Vagina (tissue), 2 donors: Measurements from ENCODE around the gene HES7.

ENCODE experiments used
- POLR2A ChIP-seq, 2 donors: fragments of 450-650 bp; IDR thresholded peaks; one replicate each; pipeline ENCODE4 v1.6.1; 2017; ENCODE audit warnings: antibody characterized with exemption in 2 of 2, mild to moderate bottlenecking in 2 of 2, moderate library complexity in 2 of 2
- POLR2AphosphoS5 ChIP-seq, 2 donors: sonication (generic); formaldehyde crosslinking; IDR thresholded peaks; one replicate each; pipeline ENCODE4 v1.9.0; 2017; ENCODE audit warnings: antibody characterized with exemption in 2 of 2, mild to moderate bottlenecking in 2 of 2, low read depth in 1 of 2; ENCODE audit not compliant: insufficient read depth in 1 of 2
- TF ChIP-seq, protein P1 (sequence below), 3 experiments: fragments of 450-650 bp in 2 of 3; fragments of 200-600 bp in 1 of 3; sonication (generic) in 1 of 3; IDR thresholded peaks; one replicate each; pipeline ENCODE4 v1.5.1; 2017 to 2019; ENCODE audit warnings: antibody characterized with exemption in 3 of 3, mild to moderate bottlenecking in 2 of 3, moderate library complexity in 2 of 3

- TF ChIP-seq POLR2AphosphoS5 (IDR thresholded peaks at IDR 0.05; ENCODE audit: insufficient read depth in 1 of 2, low read depth in 1 of 2) (no peak), POLR2A (IDR thresholded peaks at IDR 0.05) (no peak)
- TF ChIP-seq, protein P1, sequence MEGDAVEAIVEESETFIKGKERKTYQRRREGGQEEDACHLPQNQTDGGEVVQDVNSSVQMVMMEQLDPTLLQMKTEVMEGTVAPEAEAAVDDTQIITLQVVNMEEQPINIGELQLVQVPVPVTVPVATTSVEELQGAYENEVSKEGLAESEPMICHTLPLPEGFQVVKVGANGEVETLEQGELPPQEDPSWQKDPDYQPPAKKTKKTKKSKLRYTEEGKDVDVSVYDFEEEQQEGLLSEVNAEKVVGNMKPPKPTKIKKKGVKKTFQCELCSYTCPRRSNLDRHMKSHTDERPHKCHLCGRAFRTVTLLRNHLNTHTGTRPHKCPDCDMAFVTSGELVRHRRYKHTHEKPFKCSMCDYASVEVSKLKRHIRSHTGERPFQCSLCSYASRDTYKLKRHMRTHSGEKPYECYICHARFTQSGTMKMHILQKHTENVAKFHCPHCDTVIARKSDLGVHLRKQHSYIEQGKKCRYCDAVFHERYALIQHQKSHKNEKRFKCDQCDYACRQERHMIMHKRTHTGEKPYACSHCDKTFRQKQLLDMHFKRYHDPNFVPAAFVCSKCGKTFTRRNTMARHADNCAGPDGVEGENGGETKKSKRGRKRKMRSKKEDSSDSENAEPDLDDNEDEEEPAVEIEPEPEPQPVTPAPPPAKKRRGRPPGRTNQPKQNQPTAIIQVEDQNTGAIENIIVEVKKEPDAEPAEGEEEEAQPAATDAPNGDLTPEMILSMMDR (IDR thresholded peaks at IDR 0.05), result no peak
Observed at GRCh38 chr17:8103549-8103948, 20.4 kb downstream of the HES7 start.
